CD8-positive, alpha-beta memory T cell (primary cell): ENCODE measurements around the gene C5orf58. TPM values are rescaled to one million over a fixed set of nuclear protein-coding genes. Genes with fewer than 3 reads are reported as not detected.
A peak's percentile ranks its signal among the peaks of the same experiment; 100 is the strongest.

Experiments used
- CTCF ChIA-PET: fragments of 350-600 bp; sonication (Branson Sonifier 250); formaldehyde crosslinking; loops from one replicate; lab custom pipeline; 2021; ENCODE audit warnings: antibody characterized with exemption; lab: Charles Lee
- POLR2A ChIA-PET: fragments of 350-600 bp; sonication (Branson Sonifier 250); formaldehyde crosslinking; loops from one replicate; lab custom pipeline; 2021; ENCODE audit warnings: antibody characterized with exemption; lab: Charles Lee
- DNase-seq, 5 donors: peaks; one replicate each; pipeline versions ENCODE4 v3.0.0 to v3.0.0-alpha.2; 2020 to 2022; ENCODE audit warnings: mixed read lengths in 1 of 5
- H3K27ac ChIP-seq: one replicate; pipeline ENCODE4 v1.7.0; 2013; ENCODE audit warnings: low read depth, mild to moderate bottlenecking, low read length, moderate library complexity
- H3K27me3 ChIP-seq: 2 replicates; pipeline ENCODE4 v1.7.0; 2013; ENCODE audit warnings: low read length, mild to moderate bottlenecking; ENCODE audit not compliant: insufficient read depth, poor library complexity, severe bottlenecking
- H3K36me3 ChIP-seq: 2 replicates; pipeline ENCODE4 v1.7.0; 2013; ENCODE audit warnings: mild to moderate bottlenecking, low read length, moderate library complexity; ENCODE audit not compliant: insufficient read depth
- H3K4me1 ChIP-seq: 2 replicates; pipeline ENCODE4 v1.7.0; 2013; ENCODE audit warnings: mild to moderate bottlenecking, low read length, moderate library complexity; ENCODE audit not compliant: insufficient read depth
- H3K4me3 ChIP-seq: 2 replicates; pipeline ENCODE4 v1.7.0; 2013; ENCODE audit warnings: mild to moderate bottlenecking, low read length
- H3K9me3 ChIP-seq: 2 replicates; pipeline ENCODE4 v1.7.0; 2013; ENCODE audit warnings: mild to moderate bottlenecking, low read length
- H3K27ac Mint-ChIP-seq, 8 donors: one replicate each; pipeline ENCODE4 v1.8.0; 2020 to 2021; ENCODE audit warnings: mixed read lengths in 8 of 8, mild to moderate bottlenecking in 6 of 8, inconsistent platforms in 3 of 8, moderate library complexity in 3 of 8
- H3K27me3 Mint-ChIP-seq, 2 donors: one replicate each; pipeline ENCODE4 v1.8.0; 2020 to 2021; ENCODE audit warnings: mixed read lengths in 2 of 2, mild to moderate bottlenecking in 1 of 2, moderate library complexity in 1 of 2
- H3K36me3 Mint-ChIP-seq, 3 donors: one replicate each; pipeline ENCODE4 v1.8.0; 2020 to 2021; ENCODE audit warnings: mixed read lengths in 3 of 3, inconsistent platforms in 1 of 3, mild to moderate bottlenecking in 1 of 3
- H3K4me1 Mint-ChIP-seq, 3 donors: one replicate each; pipeline ENCODE4 v1.8.0; 2020 to 2021; ENCODE audit warnings: mixed read lengths in 3 of 3, inconsistent platforms in 1 of 3, mild to moderate bottlenecking in 1 of 3
- H3K4me3 Mint-ChIP-seq, 7 donors: one replicate each; pipeline ENCODE4 v1.8.0; 2020 to 2021; ENCODE audit warnings: mixed read lengths in 7 of 7, mild to moderate bottlenecking in 6 of 7, moderate library complexity in 4 of 7, inconsistent platforms in 2 of 7
- H3K9me3 Mint-ChIP-seq, 5 donors: one replicate each; pipeline ENCODE4 v1.8.0; 2020 to 2022; ENCODE audit warnings: mixed read lengths in 5 of 5, mild to moderate bottlenecking in 3 of 5, moderate library complexity in 2 of 5, inconsistent platforms in 1 of 5
- polyA plus RNA-seq: library from polyadenylated mRNA; unstranded; fragments of 300-500 nt; fragmentation: Illumina TruSeq; gene quantifications from one replicate; pipeline ENCODE4 v1.2.3, GENCODE V29; 2021
- total RNA-seq, 2 experiments: library from RNA; stranded (reverse); gene quantifications; one replicate each; pipeline ENCODE4 v1.2.3, GENCODE V29; 2021

The C5orf58 gene
- total and polyA plus RNA-seq, 3 experiments from 2014 or later: 0.99 TPM; not detected in 2

GRCh38 chr5:170268153-170268689, 35.4 kb downstream of the C5orf58 start:
- peaks cover 11 to 94% (median 29%) of the 10 kb centered on the region in 3 donors for H3K36me3 Mint-ChIP-seq
- H3K27ac Mint-ChIP-seq: peak overlapping the region; percentile 93 to 99 (median 96)
- ChIA-PET CTCF (interaction anchor here (0.7 to 6.7 kb wide), 17 partner anchors 7 to 71 kb away, joined by 3 to 182 read pairs (median 4); partner anchors contain the start of gene LCP2), POLR2A (interaction anchor here (0.6 to 2.9 kb wide), 9 partner anchors 11 to 70 kb away, joined by 5 to 11 read pairs (median 8); no protein-coding TSS in a partner anchor)
- Histone ChIP-seq H3K27ac (no peak overlapping the region), H3K4me1 (peaks cover 89% of the 10 kb centered on the region), H3K36me3 (peaks cover 74% of the 10 kb centered on the region), H3K27me3 (no peaks in the 10 kb centered on the region), H3K4me3 (no peak overlapping the region), H3K9me3 (no peaks in the 10 kb centered on the region)
- peaks cover 86 to 97% (median 92%) of the 10 kb centered on the region in 3 donors for H3K4me1 Mint-ChIP-seq
- peak overlapping the region; percentile 64 to 83 (median 79) for H3K4me3 Mint-ChIP-seq
- no peaks in the 10 kb centered on the region for H3K9me3 Mint-ChIP-seq
- DNase-seq: no peak
- peaks cover 0 to 2% of the 10 kb centered on the region in 2 donors for H3K27me3 Mint-ChIP-seq

DNA sequence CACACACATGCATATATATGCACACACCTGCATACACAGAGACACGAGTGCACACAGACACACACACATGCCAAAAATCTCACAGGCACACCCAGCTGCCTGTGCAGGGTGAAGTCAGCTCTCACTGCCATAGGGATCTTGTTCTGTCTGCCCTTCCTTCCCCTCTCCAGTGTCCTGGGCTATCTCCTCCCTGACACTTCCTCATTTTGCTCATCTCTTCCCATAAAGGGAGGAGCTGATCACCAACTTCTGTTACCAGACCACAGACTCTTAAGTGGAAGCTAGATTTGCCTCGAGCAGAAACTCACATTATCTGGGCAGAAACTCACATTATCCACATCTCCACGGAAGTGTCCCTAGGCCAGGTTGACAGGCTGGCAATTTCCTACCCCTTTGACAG, 36.1 kb downstream of the C5orf58 start:
- peaks cover 0 to 2% of the 10 kb centered on the region in 2 donors for H3K27me3 Mint-ChIP-seq
- H3K4me1 Mint-ChIP-seq: peaks cover 86 to 97% (median 92%) of the 10 kb centered on the region in 3 donors
- ChIA-PET POLR2A (interaction anchor here (0.6 to 1.9 kb wide), 8 partner anchors 10 to 65 kb away, joined by 3 to 10 read pairs (median 6); no protein-coding TSS in a partner anchor), CTCF (interaction anchor here (0.8 to 6.7 kb wide), 10 partner anchors 7 to 70 kb away, joined by 3 to 182 read pairs (median 37); partner anchors contain the start of gene LCP2)
- peak overlapping the region; percentile 62 to 83 (median 79) for H3K4me3 Mint-ChIP-seq
- H3K27me3 ChIP-seq: no peaks in the 10 kb centered on the region
- peak overlapping the region; percentile 91 to 99 (median 96) for H3K27ac Mint-ChIP-seq
- peaks cover 74% of the 10 kb centered on the region for H3K36me3 ChIP-seq
- H3K4me3 ChIP-seq: no peak overlapping the region
- H3K36me3 Mint-ChIP-seq: peaks cover 12 to 94% (median 32%) of the 10 kb centered on the region in 3 donors
- H3K9me3 Mint-ChIP-seq: no peaks in the 10 kb centered on the region
- no peak overlapping the region for H3K27ac ChIP-seq
- DNase-seq: no peak
- no peaks in the 10 kb centered on the region for H3K9me3 ChIP-seq
- peaks cover 89% of the 10 kb centered on the region for H3K4me1 ChIP-seq

- Histone ChIP-seq H3K36me3 (peaks cover 74% of the 10 kb centered on the region), H3K4me1 (peaks cover 89% of the 10 kb centered on the region), H3K9me3 (no peaks in the 10 kb centered on the region), H3K4me3 (no peak overlapping the region), H3K27ac (peak overlapping the region; percentile 25), H3K27me3 (no peaks in the 10 kb centered on the region)
- Mint-ChIP-seq H3K27ac (peak overlapping the region; percentile 91 to 99 (median 96)), H3K36me3 (peaks cover 19 to 94% (median 36%) of the 10 kb centered on the region in 3 donors), H3K4me1 (peaks cover 86 to 97% (median 92%) of the 10 kb centered on the region in 3 donors), H3K9me3 (no peaks in the 10 kb centered on the region), H3K27me3 (peaks cover 0 to 3% of the 10 kb centered on the region in 2 donors), H3K4me3 (peak overlapping the region; percentile 58 to 83 (median 79))
- peak in 4 of 5 donors; percentile 37 to 83 (median 45) for DNase-seq
- POLR2A ChIA-PET: interaction anchor here (0.8 to 1.9 kb wide), 4 partner anchors 9 to 62 kb away, joined by 3 to 9 read pairs (median 6); no protein-coding TSS in a partner anchor
- CTCF ChIA-PET: interaction anchor here (1.1 to 6.7 kb wide), 8 partner anchors 10 to 70 kb away, joined by 3 to 182 read pairs (median 40); partner anchors contain the start of gene LCP2
These were observed 36.8 kb downstream of the C5orf58 start for GRCh38 chr5:170269579-170269978.

GRCh38 chr5:170270293-170271069, 37.7 kb downstream of the C5orf58 start:
- peaks cover 81% of the 10 kb centered on the region for H3K36me3 ChIP-seq
- no peaks in the 10 kb centered on the region for H3K9me3 ChIP-seq
- Mint-ChIP-seq H3K27ac (peak overlapping the region; percentile 89 to 99 (median 94)), H3K27me3 (peaks cover 0 to 3% of the 10 kb centered on the region in 2 donors), H3K4me3 (peak overlapping the region; percentile 47 to 87 (median 66)), H3K4me1 (peaks cover 90 to 99% (median 98%) of the 10 kb centered on the region in 3 donors), H3K36me3 (peaks cover 25 to 95% (median 42%) of the 10 kb centered on the region in 3 donors), H3K9me3 (no peaks in the 10 kb centered on the region)
- ChIA-PET CTCF (interaction anchor here (1.1 to 10.1 kb wide), 6 partner anchors 12 to 70 kb away, joined by 3 to 292 read pairs (median 94); partner anchors contain the start of gene LCP2), POLR2A (interaction anchor here (0.5 to 14.5 kb wide), 4 partner anchors 13 to 1145 kb away, joined by 3 to 290 read pairs (median 16); partner anchors contain the start of gene LCP2)
- H3K27me3 ChIP-seq: no peaks in the 10 kb centered on the region
- H3K4me3 ChIP-seq: no peak overlapping the region
- H3K27ac ChIP-seq: peak overlapping the region; percentile 21
- peaks cover 96% of the 10 kb centered on the region for H3K4me1 ChIP-seq
- no peak for DNase-seq

DNA sequence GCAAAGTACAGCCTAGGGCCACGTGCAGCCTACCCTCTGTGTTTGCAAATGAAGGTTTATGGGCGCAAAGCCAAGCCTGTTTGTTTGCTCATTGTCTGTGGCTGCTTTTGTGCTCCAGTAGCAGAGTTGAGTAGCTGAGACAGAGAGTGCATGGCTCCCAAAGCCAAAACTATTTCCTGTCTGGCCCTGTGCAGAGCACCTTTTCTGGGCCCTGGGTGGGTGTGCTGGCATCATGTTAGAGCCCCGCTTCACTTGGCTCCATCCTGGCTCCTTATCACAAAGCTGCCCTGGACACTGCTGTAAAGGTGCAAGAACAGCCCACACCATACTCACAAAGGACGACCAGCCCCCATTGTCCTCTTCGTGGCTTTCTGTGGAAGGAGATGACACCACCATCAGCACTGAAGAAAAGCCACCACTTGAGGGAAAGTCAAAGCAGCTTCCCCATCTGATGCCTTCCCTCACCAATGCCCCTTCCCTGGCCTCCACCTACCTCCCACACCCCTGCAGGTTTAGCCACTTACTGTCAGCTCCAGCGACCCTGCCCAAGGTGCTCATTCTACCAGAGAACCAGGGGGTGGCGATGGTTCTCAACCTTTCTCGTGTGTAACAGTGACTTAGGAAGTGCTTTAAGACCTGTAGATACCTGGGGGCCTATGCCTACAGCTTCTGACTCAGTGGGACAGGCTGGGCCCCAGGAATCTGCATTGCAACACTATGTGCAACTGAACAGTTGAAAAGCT, 41.4 kb downstream of the C5orf58 start:
- peak overlapping the region; percentile 69 to 91 (median 79) for H3K4me3 Mint-ChIP-seq
- H3K27me3 ChIP-seq: no peaks in the 10 kb centered on the region
- CTCF ChIA-PET: interaction anchor here (0.5 to 10.1 kb wide), 16 partner anchors 8 to 74 kb away, joined by 3 to 292 read pairs (median 9); partner anchors contain the start of gene LCP2
- peaks cover 0 to 1% of the 10 kb centered on the region in 2 donors for H3K27me3 Mint-ChIP-seq
- peak in 4 of 5 donors; percentile 42 to 88 (median 72) for DNase-seq
- peak overlapping the region; percentile 95 to 99 (median 99) for H3K27ac Mint-ChIP-seq
- H3K4me1 Mint-ChIP-seq: peaks cover 92 to 98% (median 98%) of the 10 kb centered on the region in 3 donors
- POLR2A ChIA-PET: interaction anchor here (0.8 to 14.5 kb wide), 9 partner anchors 9 to 65 kb away, joined by 3 to 290 read pairs (median 12); partner anchors contain the start of gene LCP2
- H3K36me3 ChIP-seq: peaks cover 56% of the 10 kb centered on the region
- H3K9me3 Mint-ChIP-seq: no peaks in the 10 kb centered on the region
- H3K4me3 ChIP-seq: no peak overlapping the region
- peaks cover 92% of the 10 kb centered on the region for H3K4me1 ChIP-seq
- no peaks in the 10 kb centered on the region for H3K9me3 ChIP-seq
- H3K36me3 Mint-ChIP-seq: peaks cover 25 to 75% (median 50%) of the 10 kb centered on the region in 3 donors
- H3K27ac ChIP-seq: no peak overlapping the region

- peak overlapping the region; percentile 95 to 99 (median 99) for H3K27ac Mint-ChIP-seq
- Histone ChIP-seq H3K36me3 (peaks cover 44% of the 10 kb centered on the region), H3K4me3 (peak overlapping the region; percentile 15), H3K9me3 (no peaks in the 10 kb centered on the region), H3K27ac (peak overlapping the region; percentile 33), H3K27me3 (no peaks in the 10 kb centered on the region), H3K4me1 (peaks cover 92% of the 10 kb centered on the region)
- H3K9me3 Mint-ChIP-seq: no peaks in the 10 kb centered on the region
- H3K4me1 Mint-ChIP-seq: peaks cover 92 to 98% (median 98%) of the 10 kb centered on the region in 3 donors
- peak; percentile 41 to 75 (median 62) for DNase-seq
- ChIA-PET POLR2A (interaction anchor here (1.4 to 14.5 kb wide), 6 partner anchors 8 to 63 kb away, joined by 3 to 290 read pairs (median 22); partner anchors contain the start of gene LCP2), CTCF (interaction anchor here (1.4 to 10.1 kb wide), 9 partner anchors 7 to 65 kb away, joined by 5 to 292 read pairs (median 17); partner anchors contain the start of gene LCP2)
- peak overlapping the region; percentile 76 to 91 (median 85) for H3K4me3 Mint-ChIP-seq
- peaks cover 21 to 74% (median 41%) of the 10 kb centered on the region in 3 donors for H3K36me3 Mint-ChIP-seq
- peaks cover 0 to 1% of the 10 kb centered on the region in 2 donors for H3K27me3 Mint-ChIP-seq
These were observed 42.7 kb downstream of the C5orf58 start for GRCh38 chr5:170275376-170275994.
